Caco-2 (cell line): ENCODE measurements around the gene TMEM255B. TPM values are rescaled to one million over a fixed set of nuclear protein-coding genes. Genes with fewer than 3 reads are reported as not detected.

Experiments used
- BruUV-seq: library from RNA; stranded (reverse); fragments of 400-500 nt; replicated peaks from 2 replicates; lab custom pipeline; 2021; lab: Mats Ljungman, UMichigan
- CTCF ChIA-PET: fragments of 300-600 bp; sonication (Branson Sonifier 250); formaldehyde crosslinking; loops from one replicate; lab custom pipeline; 2022; ENCODE audit warnings: antibody characterized with exemption; lab: Charles Lee
- POLR2A ChIA-PET: fragments of 300-600 bp; sonication (Branson Sonifier 250); formaldehyde crosslinking; loops from one replicate; lab custom pipeline; 2022; ENCODE audit warnings: antibody characterized with exemption; lab: Charles Lee
- DNase-seq, 2 experiments: peaks; one replicate each; pipeline versions ENCODE4 v3.0.0 to v3.0.0-alpha.2; 2020 to 2022
- H3K27me3 ChIP-seq: replicated peaks from 2 replicates; pipeline ENCODE4 v1.6.0; 2011; ENCODE audit warnings: low read length; ENCODE audit not compliant: control insufficient read depth, insufficient read depth
- H3K36me3 ChIP-seq: 2 replicates; pipeline ENCODE4 v1.5.1; 2011; ENCODE audit warnings: low read length; ENCODE audit not compliant: control insufficient read depth, insufficient read depth
- H3K4me1 ChIP-seq: fragments of 250-450 bp; sonication (Bioruptor Pico); 2 replicates; pipeline ENCODE4 v1.5.1; 2020; ENCODE audit warnings: mild to moderate bottlenecking
- H3K4me3 ChIP-seq: 2 replicates; pipeline ENCODE4 v1.5.1; 2011; ENCODE audit warnings: low read depth, mild to moderate bottlenecking, control low read depth, low read length
- H3K9me3 ChIP-seq: fragments of 250-450 bp; sonication (Bioruptor Pico); 2 replicates; pipeline ENCODE4 v1.5.1; 2020; ENCODE audit warnings: mild to moderate bottlenecking, moderate library complexity
- H3K27ac Mint-ChIP-seq: one replicate; pipeline ENCODE4 v1.8.0; 2022; ENCODE audit warnings: mixed read lengths; ENCODE audit not compliant: unreplicated experiment
- H3K27me3 Mint-ChIP-seq: one replicate; pipeline ENCODE4 v1.8.0; 2022; ENCODE audit warnings: mixed read lengths; ENCODE audit not compliant: insufficient read depth, unreplicated experiment
- H3K36me3 Mint-ChIP-seq: one replicate; pipeline ENCODE4 v1.8.0; 2022; ENCODE audit warnings: mild to moderate bottlenecking, mixed read lengths; ENCODE audit not compliant: insufficient read depth, unreplicated experiment
- H3K4me1 Mint-ChIP-seq: one replicate; pipeline ENCODE4 v1.8.0; 2022; ENCODE audit warnings: low read depth, mixed read lengths; ENCODE audit not compliant: unreplicated experiment
- H3K4me3 Mint-ChIP-seq: one replicate; pipeline ENCODE4 v1.8.0; 2022; ENCODE audit warnings: mild to moderate bottlenecking, moderate library complexity, mixed read lengths; ENCODE audit not compliant: unreplicated experiment
- H3K9me3 Mint-ChIP-seq: one replicate; pipeline ENCODE4 v1.8.0; 2022; ENCODE audit warnings: mixed read lengths; ENCODE audit not compliant: unreplicated experiment
- CTCF ChIP-seq, 2 experiments: fragments of 200-600 bp in 1 of 2; IDR thresholded peaks; 1 replicate in 1 of 2; 2 replicates in 1 of 2; pipeline versions ENCODE4 v1.5.1 to v1.8.0; 2011 to 2022; ENCODE audit warnings: antibody characterized with exemption in 1 of 2, control low read depth in 1 of 2, inconsistent platforms in 1 of 2, low read depth in 1 of 2, low read length in 1 of 2, mild to moderate bottlenecking in 1 of 2, moderate library complexity in 1 of 2; ENCODE audit not compliant: insufficient read depth in 1 of 2, severe bottlenecking in 1 of 2, unreplicated experiment in 1 of 2
- intact Hi-C: fragments of 100-400 bp; cut with micrococcal nuclease; formaldehyde crosslinking; loops from one replicate; pipeline ENCODE4 v1.10.0; 2022; ENCODE audit not compliant: unreplicated experiment
- total RNA-seq: library from RNA; stranded (reverse); gene quantifications from 2 replicates; pipeline ENCODE4 v1.2.3, GENCODE V29; 2022

Gene TMEM255B
- total RNA-seq, 1 experiment from 2014 or later = 0.82 TPM

GRCh38 chr13:113855931-113856715 lies 97.1 kb downstream of the TMEM255B start:
- POLR2A ChIA-PET = no interaction called here
- Histone ChIP-seq H3K36me3 (no peaks in the 10 kb centered on the region; the same call in none of the 2 replicates), H3K9me3 (no peaks in the 10 kb centered on the region), H3K4me3 (no peak overlapping the region), H3K27me3 (no peaks in the 10 kb centered on the region), H3K4me1 (peaks cover 34% of the 10 kb centered on the region)
- DNase-seq = no peak
- Mint-ChIP-seq H3K4me1 (peaks cover 30% of the 10 kb centered on the region), H3K4me3 (no peak overlapping the region), H3K36me3 (peaks cover 10% of the 10 kb centered on the region), H3K27me3 (no peaks in the 10 kb centered on the region), H3K27ac (no peak overlapping the region), H3K9me3 (no peaks in the 10 kb centered on the region)
- intact Hi-C loops = no loop called here
- CTCF ChIA-PET = no interaction called here
- TF ChIP-seq CTCF (IDR thresholded peaks at IDR 0.05; ENCODE audit: insufficient read depth in 1 of 2, low read depth in 1 of 2, low read length in 1 of 2, severe bottlenecking in 1 of 2, unreplicated experiment in 1 of 2) = no peak
- BruUV-seq = no TSS peak

DNA sequence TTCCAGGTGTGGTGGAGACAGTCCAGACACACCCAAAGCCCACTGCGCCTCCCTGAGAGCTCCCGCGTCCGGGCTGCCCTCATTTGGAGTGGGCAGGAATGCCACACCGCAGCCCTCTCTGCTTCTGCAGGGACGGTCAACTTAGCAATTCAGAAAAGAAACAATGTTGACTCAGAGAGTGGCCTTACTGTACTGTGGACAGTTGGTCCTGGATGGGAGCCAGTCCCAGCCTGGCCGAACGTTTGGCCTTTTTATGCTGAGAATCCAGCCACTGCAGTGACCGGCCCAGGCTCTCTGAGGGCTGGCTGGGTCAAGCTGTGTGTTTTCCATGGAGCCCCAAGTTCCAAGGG lies 97.7 kb downstream of the TMEM255B start:
- no TSS peak for BruUV-seq
- no peak for DNase-seq
- H3K36me3 Mint-ChIP-seq = peaks cover 12% of the 10 kb centered on the region
- no peaks in the 10 kb centered on the region for H3K9me3 Mint-ChIP-seq
- Histone ChIP-seq H3K36me3 (no peaks in the 10 kb centered on the region; the same call in none of the 2 replicates), H3K27me3 (no peaks in the 10 kb centered on the region), H3K4me1 (peaks cover 40% of the 10 kb centered on the region), H3K4me3 (no peak overlapping the region), H3K9me3 (no peaks in the 10 kb centered on the region)
- H3K27ac Mint-ChIP-seq = no peak overlapping the region
- CTCF ChIA-PET = no interaction called here
- peaks cover 30% of the 10 kb centered on the region for H3K4me1 Mint-ChIP-seq
- no peak for TF ChIP-seq CTCF (IDR thresholded peaks at IDR 0.05; ENCODE audit: insufficient read depth in 1 of 2, low read depth in 1 of 2, low read length in 1 of 2, severe bottlenecking in 1 of 2, unreplicated experiment in 1 of 2)
- intact Hi-C loops = no loop called here
- POLR2A ChIA-PET = no interaction called here
- no peak overlapping the region for H3K4me3 Mint-ChIP-seq
- H3K27me3 Mint-ChIP-seq = no peaks in the 10 kb centered on the region

DNA sequence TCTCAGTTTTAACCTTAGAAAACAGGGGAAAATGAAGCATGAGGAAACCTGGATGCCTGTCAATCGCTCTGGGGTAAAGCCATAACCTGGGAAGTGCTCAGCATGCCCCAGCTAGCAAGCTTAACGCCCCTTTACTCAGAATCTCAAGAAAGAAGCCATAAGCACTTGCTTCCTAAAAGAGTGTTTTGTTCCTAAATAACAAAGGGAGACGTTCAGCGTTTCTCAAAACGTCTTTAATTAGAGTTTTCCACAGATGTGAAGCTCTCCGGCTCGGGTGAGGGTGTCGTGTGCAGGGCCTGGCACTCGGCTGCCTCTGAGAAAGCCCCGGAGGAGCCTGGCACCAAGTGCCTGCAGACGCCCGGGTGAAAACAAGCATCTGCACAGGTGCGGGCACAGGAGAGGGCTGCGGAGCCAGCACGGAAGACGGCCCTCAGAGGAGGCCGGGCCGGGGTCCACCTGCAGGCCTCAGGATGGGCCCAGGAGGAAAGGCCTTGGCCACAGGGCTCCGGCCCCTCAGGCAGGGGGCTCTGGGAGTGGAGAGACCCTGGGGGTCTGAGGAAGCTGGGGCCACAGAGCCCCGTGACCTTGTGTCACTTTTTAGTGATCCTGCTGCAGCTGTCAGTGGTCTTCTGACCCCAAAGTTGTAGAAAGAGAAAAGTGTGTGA lies 98.6 kb downstream of the TMEM255B start:
- peaks cover 12% of the 10 kb centered on the region for H3K36me3 Mint-ChIP-seq
- no peaks in the 10 kb centered on the region for H3K9me3 ChIP-seq
- H3K4me1 Mint-ChIP-seq = peaks cover 30% of the 10 kb centered on the region
- H3K4me1 ChIP-seq = peaks cover 47% of the 10 kb centered on the region
- no peak overlapping the region for H3K27ac Mint-ChIP-seq
- DNase-seq = no peak
- H3K36me3 ChIP-seq = no peaks in the 10 kb centered on the region; the same call in 1 of the 2 replicates
- H3K27me3 Mint-ChIP-seq = no peaks in the 10 kb centered on the region
- no peak overlapping the region for H3K4me3 ChIP-seq
- TF ChIP-seq CTCF (IDR thresholded peaks at IDR 0.05; ENCODE audit: insufficient read depth in 1 of 2, low read depth in 1 of 2, low read length in 1 of 2, severe bottlenecking in 1 of 2, unreplicated experiment in 1 of 2) = no peak
- no TSS peak for BruUV-seq
- ChIA-PET POLR2A (no interaction called here), CTCF (no interaction called here)
- no peaks in the 10 kb centered on the region for H3K9me3 Mint-ChIP-seq
- intact Hi-C loops = no loop called here
- H3K4me3 Mint-ChIP-seq = no peak overlapping the region
- no peaks in the 10 kb centered on the region for H3K27me3 ChIP-seq
